Smooth muscle cell (in vitro differentiated cells): ENCODE results near the gene ELOVL3. TPM values are rescaled to one million over a fixed set of nuclear protein-coding genes. Genes with fewer than 3 reads are reported as not detected.

Experiments used
- DNase-seq: peaks from one replicate; lab custom pipeline; 2025; ENCODE audit not compliant: unreplicated experiment; lab: John Stamatoyannopoulos, UW
- H2AFZ ChIP-seq: fragments of 200-600 bp; sonication (generic); 2 replicates; pipeline ENCODE4 v1.6.0; 2016; ENCODE audit warnings: antibody characterized with exemption, low read depth, mild to moderate bottlenecking
- H3F3A ChIP-seq: fragments of 200-600 bp; sonication (generic); 2 replicates; pipeline ENCODE4 v1.6.0; 2017; ENCODE audit warnings: antibody characterized with exemption, low read depth
- H3K27ac ChIP-seq: fragments of 200-600 bp; sonication (generic); 2 replicates; pipeline ENCODE4 v1.5.1; 2016; ENCODE audit warnings: low read depth, mild to moderate bottlenecking
- H3K27me3 ChIP-seq: fragments of 200-600 bp; sonication (generic); 2 replicates; pipeline ENCODE4 v1.6.1; 2016; ENCODE audit warnings: low read depth, mild to moderate bottlenecking
- H3K36me3 ChIP-seq: fragments of 200-600 bp; sonication (generic); 2 replicates; pipeline ENCODE4 v1.5.1; 2016; ENCODE audit warnings: low read depth
- H3K4me1 ChIP-seq: fragments of 200-600 bp; sonication (generic); 2 replicates; pipeline ENCODE4 v1.5.1; 2016; ENCODE audit warnings: low read depth
- H3K4me2 ChIP-seq: fragments of 200-600 bp; sonication (generic); 2 replicates; pipeline ENCODE4 v1.6.0; 2016; ENCODE audit warnings: mild to moderate bottlenecking
- H3K4me3 ChIP-seq: fragments of 200-600 bp; sonication (generic); 2 replicates; pipeline ENCODE4 v1.5.1; 2016; ENCODE audit warnings: mild to moderate bottlenecking
- H3K79me2 ChIP-seq: fragments of 200-600 bp; sonication (generic); 2 replicates; pipeline ENCODE4 v1.6.0; 2016; ENCODE audit warnings: low read depth, mild to moderate bottlenecking
- H3K9ac ChIP-seq: fragments of 200-600 bp; sonication (generic); 2 replicates; pipeline ENCODE4 v1.6.0; 2016; ENCODE audit warnings: low read depth
- H3K9me3 ChIP-seq: fragments of 200-600 bp; sonication (generic); replicated peaks from 2 replicates; pipeline ENCODE4 v1.5.1; 2016; ENCODE audit warnings: low read depth
- H4K20me1 ChIP-seq: fragments of 200-600 bp; sonication (generic); 2 replicates; pipeline ENCODE4 v1.6.0; 2016; ENCODE audit warnings: low read depth
- WGBS: methylation state at CpG from one replicate; pipeline ENCODE4 v1.1.7; 2016; ENCODE audit warnings: low lambda C conversion rate; 5-methylcytosine and 5-hydroxymethylcytosine counted together
- polyA plus RNA-seq: library from polyadenylated mRNA; unstranded; fragments of >200 nt; fragmentation: Nextera tagmentation; extraction: Ambion mirVana; gene quantifications from 2 replicates; pipeline ENCODE4 v1.2.1, GENCODE V29; 2016
- total RNA-seq: library from RNA; depleted of rRNA; stranded (reverse); fragments of >200 nt; gene quantifications from 2 replicates; pipeline ENCODE4 v1.2.3, GENCODE V29; 2014
- TF ChIP-seq, protein P1 (sequence below): fragments of 200-600 bp; sonication (generic); IDR thresholded peaks from 2 replicates; pipeline ENCODE4 v1.5.1; 2017; ENCODE audit warnings: borderline replicate concordance, mild to moderate bottlenecking, antibody characterized with exemption; ENCODE audit not compliant: insufficient read depth, poor library complexity, severe bottlenecking

The ELOVL3 gene
- total and polyA plus RNA-seq, 2 experiments from 2014 or later: 1.2 to 1.5 TPM

DNA sequence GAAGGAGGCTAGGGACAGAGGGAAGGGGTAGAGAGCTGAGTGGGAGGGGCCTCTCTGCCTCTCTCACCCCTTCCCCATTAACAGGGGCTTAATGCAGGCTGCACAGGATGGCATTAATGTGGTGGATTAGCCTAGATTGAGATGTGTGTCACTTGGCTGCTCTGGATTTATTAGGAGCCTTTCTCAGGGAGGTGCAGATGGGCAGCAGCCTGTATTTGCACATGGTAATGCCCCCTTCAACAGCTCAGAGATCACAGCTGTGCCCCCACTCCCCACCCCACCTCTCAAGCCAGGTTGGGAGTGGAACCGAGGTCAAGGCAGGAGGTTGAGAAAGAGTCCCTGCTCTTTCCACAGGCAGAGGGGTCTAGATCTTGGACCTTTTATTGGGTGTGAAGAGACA is 7.9 kb downstream of the ELOVL3 start:
- no peak for DNase-seq
- Histone ChIP-seq H3K4me1 (peaks cover 11% of the 10 kb centered on the region), H4K20me1 (no peaks in the 10 kb centered on the region), H3K4me2 (no peak overlapping the region), H3K79me2 (no peaks in the 10 kb centered on the region), H3K27me3 (peaks cover 39% of the 10 kb centered on the region), H3K27ac (no peak overlapping the region), H3K9ac (no peak overlapping the region), H3K36me3 (no peaks in the 10 kb centered on the region), H2AFZ (no peak overlapping the region), H3K4me3 (no peak overlapping the region), H3K9me3 (no peaks in the 10 kb centered on the region), H3F3A (peaks cover 4% of the 10 kb centered on the region)
- TF ChIP-seq, protein P1, sequence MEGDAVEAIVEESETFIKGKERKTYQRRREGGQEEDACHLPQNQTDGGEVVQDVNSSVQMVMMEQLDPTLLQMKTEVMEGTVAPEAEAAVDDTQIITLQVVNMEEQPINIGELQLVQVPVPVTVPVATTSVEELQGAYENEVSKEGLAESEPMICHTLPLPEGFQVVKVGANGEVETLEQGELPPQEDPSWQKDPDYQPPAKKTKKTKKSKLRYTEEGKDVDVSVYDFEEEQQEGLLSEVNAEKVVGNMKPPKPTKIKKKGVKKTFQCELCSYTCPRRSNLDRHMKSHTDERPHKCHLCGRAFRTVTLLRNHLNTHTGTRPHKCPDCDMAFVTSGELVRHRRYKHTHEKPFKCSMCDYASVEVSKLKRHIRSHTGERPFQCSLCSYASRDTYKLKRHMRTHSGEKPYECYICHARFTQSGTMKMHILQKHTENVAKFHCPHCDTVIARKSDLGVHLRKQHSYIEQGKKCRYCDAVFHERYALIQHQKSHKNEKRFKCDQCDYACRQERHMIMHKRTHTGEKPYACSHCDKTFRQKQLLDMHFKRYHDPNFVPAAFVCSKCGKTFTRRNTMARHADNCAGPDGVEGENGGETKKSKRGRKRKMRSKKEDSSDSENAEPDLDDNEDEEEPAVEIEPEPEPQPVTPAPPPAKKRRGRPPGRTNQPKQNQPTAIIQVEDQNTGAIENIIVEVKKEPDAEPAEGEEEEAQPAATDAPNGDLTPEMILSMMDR: no peak
- WGBS: 88% methylated on average over 1 of the region's 1 CpG

DNA sequence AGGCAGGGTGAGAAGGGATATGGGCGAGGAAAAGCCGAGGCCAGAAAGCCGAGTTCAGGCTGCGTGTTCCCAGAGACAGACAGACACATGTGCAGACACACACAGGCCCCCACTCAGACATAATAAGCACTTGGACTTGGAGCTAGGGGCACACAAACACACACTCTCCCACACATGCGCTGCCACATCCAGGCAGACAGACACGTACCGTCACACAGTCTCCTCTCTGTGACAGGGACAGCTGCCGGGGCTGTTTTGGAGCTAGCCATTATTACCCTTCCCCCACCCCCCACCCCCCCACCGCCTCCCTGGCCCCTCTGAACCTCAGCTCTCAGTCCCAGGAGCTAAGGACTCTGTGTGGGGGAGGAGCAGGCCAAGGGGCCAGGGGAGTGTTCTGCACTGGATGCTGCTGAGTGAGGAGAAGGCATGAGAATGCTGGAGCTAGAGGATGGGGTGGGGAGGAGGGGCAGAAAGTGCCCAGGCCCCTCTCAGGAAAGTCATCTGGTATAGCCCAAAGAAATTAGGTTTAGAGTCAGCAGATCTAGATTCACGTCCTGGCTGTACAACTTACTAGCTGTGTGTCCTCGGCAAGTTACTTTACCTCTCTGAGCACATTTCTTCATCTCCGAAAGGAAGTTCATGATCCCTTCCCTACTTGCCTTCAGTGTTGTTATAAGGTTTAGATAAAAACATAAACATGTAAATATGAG is 8.9 kb downstream of the ELOVL3 start:
- no peaks in the 10 kb centered on the region for H3K79me2 ChIP-seq
- no peak overlapping the region for H3K4me3 ChIP-seq
- no peak for DNase-seq
- 72% methylated on average over 12 of the region's 12 CpGs for whole genome bisulfite sequencing
- TF ChIP-seq, protein P1: no peak
- no peak overlapping the region for H3K4me2 ChIP-seq
- no peak overlapping the region for H3K27ac ChIP-seq
- no peak overlapping the region for H2AFZ ChIP-seq
- no peaks in the 10 kb centered on the region for H4K20me1 ChIP-seq
- H3K27me3 ChIP-seq: peaks cover 49% of the 10 kb centered on the region
- H3K4me1 ChIP-seq: peaks cover 11% of the 10 kb centered on the region
- H3K9me3 ChIP-seq: no peaks in the 10 kb centered on the region
- H3F3A ChIP-seq: peaks cover 4% of the 10 kb centered on the region
- no peaks in the 10 kb centered on the region for H3K36me3 ChIP-seq
- no peak overlapping the region for H3K9ac ChIP-seq

GRCh38 chr10:102235598-102235920 is 9.5 kb downstream of the ELOVL3 start:
- H3K4me2 ChIP-seq: no peak overlapping the region
- peaks cover 4% of the 10 kb centered on the region for H3F3A ChIP-seq
- H3K27me3 ChIP-seq: peaks cover 48% of the 10 kb centered on the region
- H3K4me1 ChIP-seq: peaks cover 8% of the 10 kb centered on the region
- no peak overlapping the region for H2AFZ ChIP-seq
- H3K4me3 ChIP-seq: no peak overlapping the region
- no peak overlapping the region for H3K9ac ChIP-seq
- no peaks in the 10 kb centered on the region for H4K20me1 ChIP-seq
- H3K27ac ChIP-seq: no peak overlapping the region
- H3K9me3 ChIP-seq: no peaks in the 10 kb centered on the region
- WGBS: 71% methylated on average over 1 of the region's 1 CpG
- DNase-seq: no peak
- H3K79me2 ChIP-seq: no peaks in the 10 kb centered on the region
- H3K36me3 ChIP-seq: no peaks in the 10 kb centered on the region
- TF ChIP-seq, protein P1: no peak

- H3F3A ChIP-seq: peaks cover 4% of the 10 kb centered on the region
- H3K36me3 ChIP-seq: no peaks in the 10 kb centered on the region
- peaks cover 4% of the 10 kb centered on the region for H3K4me1 ChIP-seq
- no peaks in the 10 kb centered on the region for H3K79me2 ChIP-seq
- H3K27me3 ChIP-seq: peaks cover 44% of the 10 kb centered on the region
- H4K20me1 ChIP-seq: no peaks in the 10 kb centered on the region
- H3K27ac ChIP-seq: no peak overlapping the region
- 71% methylated on average over 8 of the region's 8 CpGs for WGBS
- no peaks in the 10 kb centered on the region for H3K9me3 ChIP-seq
- H3K4me3 ChIP-seq: no peak overlapping the region
- no peak for DNase-seq
- H3K9ac ChIP-seq: no peak overlapping the region
- TF ChIP-seq, protein P1: no peak
- no peak overlapping the region for H2AFZ ChIP-seq
- H3K4me2 ChIP-seq: no peak overlapping the region
Measured at GRCh38 chr10:102236006-102236405, 9.9 kb downstream of the ELOVL3 start.
